Muscle of arm (tissue), 12 donors: ENCODE data around the gene WDR82. TPM values are rescaled to one million over a fixed set of nuclear protein-coding genes. Genes with fewer than 3 reads are reported as not detected.

Experiments used
- DNase-seq: peaks from one replicate; pipeline ENCODE4 v3.0.0-alpha.2; 2013
- polyA plus RNA-seq, 12 donors: library from polyadenylated mRNA; unstranded; fragments of 120-200 nt; gene quantifications; one replicate each; pipeline ENCODE4 v1.2.1, GENCODE V29; 2013; ENCODE audit not compliant: insufficient read length in 12 of 12

The WDR82 gene
- polyA plus RNA-seq, 12 donors, result 73.8 to 110 (median 91.3) TPM

- no peak for DNase-seq
Measured at GRCh38 chr3:52259448-52259847, 19.0 kb downstream of the WDR82 start.

DNA sequence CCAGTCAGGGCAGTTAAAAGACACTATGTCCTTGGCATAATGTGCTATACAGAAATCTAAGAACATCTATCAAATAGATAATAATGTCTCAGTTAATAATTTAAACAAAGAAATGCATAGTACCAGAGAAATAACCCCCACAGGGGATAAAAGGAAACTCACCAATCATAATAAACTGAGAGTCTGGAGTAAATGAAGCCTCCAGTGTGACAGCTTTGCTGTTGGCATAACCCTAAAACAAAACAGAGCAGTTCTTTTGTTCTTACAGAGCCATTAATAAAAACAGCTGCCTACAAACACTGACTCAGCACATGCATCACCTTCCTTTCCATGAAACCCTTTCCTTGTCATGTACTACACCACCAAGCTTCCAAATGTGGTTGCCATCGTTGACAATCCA, 19.4 kb downstream of the WDR82 start:
- no peak for DNase-seq

- no peak for DNase-seq
Measured at GRCh38 chr3:52257911-52258310, 20.5 kb downstream of the WDR82 start.

- DNase-seq, result no peak
Measured at GRCh38 chr3:52256622-52257021, 21.8 kb downstream of the WDR82 start.

- DNase-seq, result no peak
Measured at GRCh38 chr3:52256159-52256558, 22.3 kb downstream of the WDR82 start.

- no peak for DNase-seq
Measured at GRCh38 chr3:52254608-52255007, 23.8 kb downstream of the WDR82 start.

- DNase-seq, result no peak
Measured at GRCh38 chr3:52253314-52254304, 24.8 kb downstream of the WDR82 start.

GRCh38 chr3:52250122-52250521, 28.3 kb downstream of the WDR82 start:
- no peak for DNase-seq

GRCh38 chr3:52249683-52250082, 28.8 kb downstream of the WDR82 start:
- DNase-seq, result no peak

- no peak for DNase-seq
Measured at GRCh38 chr3:52248816-52249547, 29.5 kb downstream of the WDR82 start.

DNA sequence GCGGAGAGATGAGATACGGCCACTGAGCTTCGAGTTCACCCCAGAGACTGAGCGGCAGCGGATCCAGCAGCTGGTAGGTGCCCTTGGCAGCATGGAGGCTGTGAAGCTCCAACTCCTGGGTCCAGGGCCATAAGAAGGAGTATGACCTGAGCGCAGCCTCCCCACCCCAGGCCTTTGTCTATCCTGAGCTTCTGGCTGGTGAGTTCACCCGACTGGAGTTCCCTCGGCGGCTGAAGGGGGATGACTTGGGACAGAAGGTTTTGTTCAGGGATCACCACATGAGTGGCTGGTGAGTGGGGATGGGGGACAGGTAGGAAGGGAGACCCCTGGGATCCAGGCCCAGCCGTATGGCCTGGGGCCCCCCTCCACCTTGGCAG, 30.3 kb downstream of the WDR82 start:
- DNase-seq, result no peak

- DNase-seq, result no peak
Measured at GRCh38 chr3:52247409-52248164, 30.9 kb downstream of the WDR82 start.

GRCh38 chr3:52246728-52247408, 31.6 kb downstream of the WDR82 start:
- no peak for DNase-seq

DNA sequence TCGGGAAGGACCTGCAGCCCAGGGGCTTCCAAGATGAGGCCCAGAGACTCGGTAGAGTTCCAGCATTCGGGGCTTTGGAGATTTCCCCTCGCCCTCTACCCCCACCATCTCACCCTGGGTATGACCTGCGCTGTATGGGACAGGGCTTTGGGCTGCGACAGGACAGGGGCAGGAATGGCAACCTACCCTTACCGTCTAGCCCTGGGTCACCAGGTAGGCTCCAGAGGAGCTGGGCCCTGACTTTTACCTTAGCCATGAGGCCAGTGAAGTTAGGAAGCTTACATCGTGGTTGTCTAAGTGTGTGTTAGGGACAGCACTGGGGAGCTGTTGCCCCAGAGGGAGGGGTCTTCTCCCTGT, 32.2 kb downstream of the WDR82 start:
- DNase-seq, result no peak

- DNase-seq, result no peak
Measured at GRCh38 chr3:52245322-52246263, 32.9 kb downstream of the WDR82 start, which contains the start of gene PPM1M. PPM1M (plus strand) TSS chr3:52245759; CDS start chr3:52245825, 66 bp downstream.

- DNase-seq, result no peak
Measured at GRCh38 chr3:52243791-52244628, 34.4 kb downstream of the WDR82 start.

DNA sequence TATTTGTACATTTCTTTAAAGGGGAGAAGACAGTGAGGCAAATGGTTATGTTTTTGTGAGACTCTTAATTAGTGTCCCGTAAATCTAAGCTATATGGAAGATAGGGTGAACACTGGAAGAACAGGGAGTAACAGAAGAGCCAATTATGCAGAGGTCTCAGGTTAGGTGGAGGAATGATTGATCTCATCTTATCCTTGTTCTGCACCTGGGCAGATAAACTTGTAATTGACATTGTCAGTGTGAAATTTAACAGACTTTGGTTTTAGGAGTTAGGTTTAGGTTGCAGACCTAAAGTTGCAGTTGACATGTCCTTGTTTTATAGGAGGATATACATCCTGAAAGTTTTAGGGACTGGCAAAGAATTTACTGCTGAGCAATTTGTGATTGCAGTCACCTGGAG, 36.4 kb downstream of the WDR82 start:
- no peak for DNase-seq

DNA sequence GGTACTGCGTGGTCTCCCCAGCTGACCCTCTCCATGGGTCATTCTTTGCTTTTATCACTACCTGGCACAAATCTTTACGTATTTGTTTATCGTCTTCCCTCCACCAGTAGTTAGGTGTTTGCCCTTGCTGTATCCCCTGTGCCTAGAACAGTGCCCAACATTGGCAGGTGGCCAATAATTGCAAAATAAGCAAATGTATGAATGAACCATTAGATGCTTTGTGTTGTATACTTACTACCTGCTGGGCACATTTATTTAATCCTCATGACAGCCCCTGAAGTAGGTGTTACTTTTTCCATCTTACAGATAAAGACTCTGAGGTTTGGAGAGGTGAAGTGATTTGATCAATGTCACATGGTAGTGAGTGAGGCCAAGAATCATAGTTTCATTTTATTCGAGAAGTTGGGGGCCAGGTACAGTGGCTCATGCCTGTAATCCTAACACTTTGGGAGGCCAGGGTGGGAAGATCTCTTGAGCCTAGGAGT, 37.5 kb downstream of the WDR82 start:
- no peak for DNase-seq
